HG03439 (cell line): ENCODE measurements around the gene TTBK1.

Source experiments
- ATAC-seq: cut with Tn5 transposase; IDR thresholded peaks from one replicate; pipeline ENCODE4 v1.9.1; 2021; ENCODE audit warnings: mild to moderate bottlenecking, moderate library complexity; ENCODE audit not compliant: unreplicated experiment

Gene TTBK1

GRCh38 chr6:43222418-43223059 is 20.7 kb upstream of the TTBK1 start:
- no peak for ATAC-seq

- ATAC-seq = no peak
Measured at GRCh38 chr6:43223175-43223574, 20.1 kb upstream of the TTBK1 start.

- ATAC-seq = no peak
Measured at GRCh38 chr6:43226192-43226851, 17.0 kb upstream of the TTBK1 start.

- peak; percentile 56 for ATAC-seq
Measured at GRCh38 chr6:43228951-43229802, 14.1 kb upstream of the TTBK1 start, which contains the start of gene DNPH1. Gene DNPH1, minus strand, starts transcription at chr6:43229481. Its CDS starts 25 bp downstream, at chr6:43229456.

- no peak for ATAC-seq
Measured at GRCh38 chr6:43229803-43230620, 13.3 kb upstream of the TTBK1 start.

- ATAC-seq = no peak
Measured at GRCh38 chr6:43231053-43231452, 12.2 kb upstream of the TTBK1 start.

- ATAC-seq = no peak
Measured at GRCh38 chr6:43231735-43232450, 11.4 kb upstream of the TTBK1 start.

GRCh38 chr6:43235841-43236240 is 7.4 kb upstream of the TTBK1 start:
- no peak for ATAC-seq

- ATAC-seq = no peak
Measured at GRCh38 chr6:43239054-43239453, 4.2 kb upstream of the TTBK1 start.

- no peak for ATAC-seq
Measured at GRCh38 chr6:43240950-43241349, 2.3 kb upstream of the TTBK1 start.

GRCh38 chr6:43241446-43241845 is 1.8 kb upstream of the TTBK1 start:
- no peak for ATAC-seq

GRCh38 chr6:43243664-43244321 is 512 bp downstream of the TTBK1 start:
- no peak for ATAC-seq

GRCh38 chr6:43246301-43247113 is 3.2 kb downstream of the TTBK1 start:
- ATAC-seq = peak; percentile 35

- ATAC-seq = peak; percentile 77
Measured at GRCh38 chr6:43247114-43247999, 4.1 kb downstream of the TTBK1 start.

- ATAC-seq = no peak
Measured at GRCh38 chr6:43248101-43248500, 4.8 kb downstream of the TTBK1 start.

- ATAC-seq = no peak
Measured at GRCh38 chr6:43248791-43249190, 5.5 kb downstream of the TTBK1 start.

- no peak for ATAC-seq
Measured at GRCh38 chr6:43250992-43251373, 7.7 kb downstream of the TTBK1 start.

- ATAC-seq = no peak
Measured at GRCh38 chr6:43253401-43253800, 10.1 kb downstream of the TTBK1 start.
